SK-N-SH (cell line): ENCODE data around the gene C6orf132.

ENCODE experiments used
- CTCF ChIP-seq: fragments of 200-600 bp; sonication (generic); IDR thresholded peaks from 2 replicates; pipeline ENCODE4 v1.6.1; 2017; ENCODE audit warnings: antibody characterized with exemption, mild to moderate bottlenecking, moderate library complexity
- EP300 ChIP-seq, 2 experiments: IDR thresholded peaks; 2 replicates each; pipeline versions ENCODE4 v1.4.0 to v1.6.1; 2012; ENCODE audit warnings: borderline replicate concordance in 1 of 2, low read depth in 1 of 2, low read length in 1 of 2
- MAX ChIP-seq: IDR thresholded peaks from 2 replicates; pipeline ENCODE4 v1.4.0; 2012; ENCODE audit warnings: low read depth
- MXI1 ChIP-seq: IDR thresholded peaks from 2 replicates; pipeline ENCODE4 v1.6.1; 2012; ENCODE audit warnings: mild to moderate bottlenecking, low read depth, low read length, improper control_type of control experiment
- POLR2AphosphoS5 ChIP-seq: IDR thresholded peaks from 2 replicates; pipeline ENCODE4 v1.6.1; 2012; ENCODE audit warnings: low read depth, low read length
- REST ChIP-seq: IDR thresholded peaks from 2 replicates; pipeline ENCODE4 v1.6.1; 2012; ENCODE audit warnings: mild to moderate bottlenecking, low read depth, low read length, moderate library complexity
- RFX5 ChIP-seq: IDR thresholded peaks from 2 replicates; pipeline ENCODE4 v1.6.1; 2012; ENCODE audit warnings: mild to moderate bottlenecking, improper control_type of control experiment, low read length
- RXRA ChIP-seq: IDR thresholded peaks from 2 replicates; pipeline ENCODE4 v1.4.0; 2012; ENCODE audit warnings: low read depth, mild to moderate bottlenecking, borderline replicate concordance
- SIN3A ChIP-seq: IDR thresholded peaks from 2 replicates; pipeline ENCODE4 v1.6.1; 2012; ENCODE audit warnings: low read depth, mild to moderate bottlenecking, low read length, moderate library complexity, borderline replicate concordance
- YY1 ChIP-seq: IDR thresholded peaks from 2 replicates; pipeline ENCODE4 v1.4.0; 2012; ENCODE audit warnings: low read depth, mild to moderate bottlenecking

- TF ChIP-seq RXRA (no peak), REST (no peak), SIN3A (no peak), MXI1 (no peak), CTCF (no peak), POLR2AphosphoS5 (no peak), RFX5 (no peak), MAX (no peak), YY1 (no peak), EP300 (IDR thresholded peaks at IDR 0.05; ENCODE audit: borderline replicate concordance in 1 of 2, low read depth in 1 of 2, low read length in 1 of 2) (no peak)
Measured at GRCh38 chr6:42117843-42118161, 24.6 kb downstream of the C6orf132 start.
